Activated T-cell treated with anti-CD3 and anti-CD28 coated beads, Interleukin-2, amount 50 U/mL, for 24 hours (primary cell): ENCODE measurements around the gene PDCD2L.
"Not testable (repeated sequence)": the region's sequence is repeated elsewhere in the genome, so short reads cannot be mapped to it uniquely, and the experiment has no call there.

ENCODE experiments used
- DNase-seq: peaks from one replicate; pipeline ENCODE4 v3.0.0-alpha.2; 2020
- H3K27ac Mint-ChIP-seq: 2 replicates; pipeline ENCODE4 v1.8.0; 2020; ENCODE audit warnings: mild to moderate bottlenecking, mixed read lengths
- H3K27me3 Mint-ChIP-seq: 2 replicates; pipeline ENCODE4 v1.8.0; 2020; ENCODE audit warnings: mixed read lengths
- H3K36me3 Mint-ChIP-seq: 2 replicates; pipeline ENCODE4 v1.8.0; 2020; ENCODE audit warnings: low read depth, mixed read lengths
- H3K4me1 Mint-ChIP-seq: 2 replicates; pipeline ENCODE4 v1.8.0; 2020; ENCODE audit warnings: low read depth, mixed read lengths
- H3K4me3 Mint-ChIP-seq: 2 replicates; pipeline ENCODE4 v1.8.0; 2020; ENCODE audit warnings: mild to moderate bottlenecking, moderate library complexity, mixed read lengths
- H3K9me3 Mint-ChIP-seq: 2 replicates; pipeline ENCODE4 v1.8.0; 2020; ENCODE audit warnings: mixed read lengths

PDCD2L gene

GRCh38 chr19:34458677-34459076, 54.5 kb downstream of the PDCD2L start:
- no peak overlapping the region for H3K27ac Mint-ChIP-seq
- peaks cover 85% of the 10 kb centered on the region for H3K36me3 Mint-ChIP-seq

GRCh38 chr19:34459614-34460013, 55.4 kb downstream of the PDCD2L start:
- no peak overlapping the region for H3K4me3 Mint-ChIP-seq
- peaks cover 85% of the 10 kb centered on the region for H3K36me3 Mint-ChIP-seq
- H3K27ac Mint-ChIP-seq = peak overlapping the region; percentile 71
- peaks cover 5% of the 10 kb centered on the region for H3K4me1 Mint-ChIP-seq
- no peaks in the 10 kb centered on the region for H3K9me3 Mint-ChIP-seq
- no peak for DNase-seq
- no peaks in the 10 kb centered on the region for H3K27me3 Mint-ChIP-seq

More at GRCh38 chr19:34458677-34459076, 54.5 kb downstream of the PDCD2L start:
- no peaks in the 10 kb centered on the region for H3K9me3 Mint-ChIP-seq
- no peak for DNase-seq
- H3K4me3 Mint-ChIP-seq = no peak overlapping the region
- H3K4me1 Mint-ChIP-seq = peaks cover 11% of the 10 kb centered on the region
- no peaks in the 10 kb centered on the region for H3K27me3 Mint-ChIP-seq

GRCh38 chr19:34461375-34462100, 57.3 kb downstream of the PDCD2L start:
- Mint-ChIP-seq H3K27me3 (no peaks in the 10 kb centered on the region), H3K27ac (peak overlapping the region; percentile 71), H3K4me1 (peaks cover 2% of the 10 kb centered on the region), H3K4me3 (no peak overlapping the region), H3K9me3 (no peaks in the 10 kb centered on the region), H3K36me3 (peaks cover 92% of the 10 kb centered on the region)
- no peak for DNase-seq

- DNase-seq, H3K4me1 Mint-ChIP-seq, H3K9me3 Mint-ChIP-seq, H3K27me3 Mint-ChIP-seq, H3K4me3 Mint-ChIP-seq, H3K27ac Mint-ChIP-seq: not testable (repeated sequence)
- peaks cover 97% of the 10 kb centered on the region for H3K36me3 Mint-ChIP-seq
Measured at GRCh38 chr19:34464785-34465184, 60.6 kb downstream of the PDCD2L start.

GRCh38 chr19:34468409-34468808, 64.2 kb downstream of the PDCD2L start:
- peaks cover 5% of the 10 kb centered on the region for H3K4me1 Mint-ChIP-seq
- H3K4me3 Mint-ChIP-seq = no peak overlapping the region
- H3K36me3 Mint-ChIP-seq = peaks cover 95% of the 10 kb centered on the region
- no peaks in the 10 kb centered on the region for H3K27me3 Mint-ChIP-seq
- no peaks in the 10 kb centered on the region for H3K9me3 Mint-ChIP-seq
- no peak for DNase-seq
- H3K27ac Mint-ChIP-seq = peak overlapping the region; percentile 65

DNA sequence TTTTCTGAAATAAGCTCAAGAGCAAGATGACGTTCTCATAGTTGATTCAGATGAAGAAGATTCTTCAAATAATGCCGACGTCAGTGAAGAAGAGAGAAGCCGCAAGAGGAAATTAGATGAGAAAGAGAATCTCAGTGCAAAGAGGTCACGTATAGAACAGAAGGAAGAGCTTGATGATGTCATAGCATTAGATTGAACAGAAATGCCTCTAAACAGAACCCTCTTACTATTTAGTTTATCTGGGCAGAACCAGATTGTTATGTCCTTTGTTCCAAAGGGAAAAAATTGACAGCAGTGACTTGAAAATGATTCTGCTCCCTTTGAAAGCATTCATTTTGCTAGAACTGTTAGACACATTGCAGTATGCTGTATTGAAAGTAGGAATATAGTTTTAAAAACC, 64.8 kb downstream of the PDCD2L start:
- peaks cover 93% of the 10 kb centered on the region for H3K36me3 Mint-ChIP-seq
- H3K4me3 Mint-ChIP-seq = not testable (repeated sequence)

GRCh38 chr19:34471906-34472700, 67.9 kb downstream of the PDCD2L start:
- H3K9me3 Mint-ChIP-seq = no peaks in the 10 kb centered on the region
- H3K4me3 Mint-ChIP-seq = no peak overlapping the region
- H3K4me1 Mint-ChIP-seq = peaks cover 26% of the 10 kb centered on the region
- peaks cover 66% of the 10 kb centered on the region for H3K36me3 Mint-ChIP-seq
- no peak for DNase-seq
- peak overlapping the region; percentile 7 for H3K27ac Mint-ChIP-seq
- H3K27me3 Mint-ChIP-seq = no peaks in the 10 kb centered on the region

More for the DNA sequence above, 64.8 kb downstream of the PDCD2L start:
- DNase-seq, H3K4me1 Mint-ChIP-seq, H3K27ac Mint-ChIP-seq, H3K9me3 Mint-ChIP-seq, H3K27me3 Mint-ChIP-seq: not testable (repeated sequence)

GRCh38 chr19:34474233-34474989, 70.2 kb downstream of the PDCD2L start:
- H3K9me3 Mint-ChIP-seq = no peaks in the 10 kb centered on the region
- H3K4me1 Mint-ChIP-seq = peaks cover 21% of the 10 kb centered on the region
- H3K4me3 Mint-ChIP-seq = no peak overlapping the region
- H3K27me3 Mint-ChIP-seq = peaks cover 7% of the 10 kb centered on the region
- peaks cover 44% of the 10 kb centered on the region for H3K36me3 Mint-ChIP-seq
- DNase-seq = no peak
- H3K27ac Mint-ChIP-seq = peak overlapping the region; percentile 79

DNA sequence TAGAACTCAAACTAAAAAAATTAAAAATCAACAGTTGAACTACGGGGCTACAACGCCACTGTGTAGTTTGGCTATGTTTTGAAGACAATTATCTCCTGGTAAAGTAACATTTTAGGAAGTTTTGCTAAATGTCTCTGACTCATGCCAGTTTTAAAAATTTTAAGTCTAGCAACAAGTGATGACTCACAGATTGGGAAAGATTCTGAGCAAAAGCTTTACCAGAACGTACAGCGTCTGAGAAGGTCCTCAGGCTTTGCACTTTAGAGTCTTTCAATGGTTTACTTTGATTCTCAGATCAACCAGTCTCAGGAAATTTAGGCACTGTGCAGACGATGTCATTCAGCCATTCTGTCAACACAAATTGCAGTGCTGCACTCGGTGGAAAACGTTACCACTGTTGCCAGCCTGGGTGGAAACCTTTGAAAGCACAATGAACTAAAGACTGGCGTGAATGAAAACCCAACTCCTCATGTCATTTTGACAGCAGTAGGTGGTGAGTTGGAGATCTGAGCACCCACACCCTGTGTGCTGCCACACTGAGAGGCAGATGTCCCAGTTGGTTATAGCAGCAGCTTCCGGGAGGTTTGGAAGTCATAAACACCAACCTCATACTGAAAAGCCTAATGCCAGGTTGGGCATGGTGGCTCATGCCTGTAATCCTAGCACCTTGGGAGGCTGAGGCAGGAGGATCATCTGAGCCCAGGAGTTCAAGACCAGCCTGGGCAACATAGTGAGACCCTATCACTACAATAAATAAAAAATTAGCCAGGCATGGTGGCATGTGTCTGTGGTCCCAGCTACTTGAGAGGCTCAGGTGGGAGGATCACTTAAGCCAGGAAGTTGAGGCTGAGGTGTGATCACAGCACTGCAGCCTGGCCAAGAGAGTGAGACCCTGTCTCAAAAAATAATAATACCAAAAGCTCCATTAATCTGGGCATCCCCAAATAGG, 71.1 kb downstream of the PDCD2L start:
- Mint-ChIP-seq H3K4me3 (no peak overlapping the region), H3K36me3 (peaks cover 35% of the 10 kb centered on the region), H3K9me3 (no peaks in the 10 kb centered on the region), H3K27ac (peak overlapping the region; percentile 79), H3K27me3 (peaks cover 14% of the 10 kb centered on the region), H3K4me1 (peaks cover 21% of the 10 kb centered on the region)
- DNase-seq = peak; percentile 44
